K562 (cell line): Measurements from ENCODE around the gene SULT6B1. TPM values are rescaled to one million over a fixed set of nuclear protein-coding genes. Genes with fewer than 3 reads are reported as not detected.

ENCODE experiments used
- AFF4 ChIP-seq: sonication (generic); formaldehyde crosslinking; IDR thresholded peaks from 2 replicates; pipeline ENCODE4 v1.8.0; 2023; ENCODE audit warnings: mild to moderate bottlenecking, missing genetic modification reagents
- BRD9 ChIP-seq: fragments of 450-650 bp; IDR thresholded peaks from 2 replicates; pipeline ENCODE4 v1.6.1; 2018; ENCODE audit warnings: low read depth; ENCODE audit not compliant: partially characterized antibody
- CEBPG ChIP-seq, 3 experiments: fragments of 200-800 bp in 1 of 3; sonication (Bioruptor generic) in 1 of 3; sonication (generic) in 1 of 3; formaldehyde crosslinking in 1 of 3; IDR thresholded peaks in 2 of 3; conservative IDR thresholded peaks in 1 of 3; 2 replicates each; pipeline versions ENCODE4 v1.6.1 to v1.8.0; 2016 to 2022; ENCODE audit warnings: missing compliant biosample characterization in 2 of 3, missing genetic modification characterization in 2 of 3, mild to moderate bottlenecking in 1 of 3, missing genetic modification reagents in 1 of 3
- FOXM1 ChIP-seq, 2 experiments: fragments of 450-650 bp in 1 of 2; sonication (generic) in 1 of 2; formaldehyde crosslinking in 1 of 2; IDR thresholded peaks; 2 replicates each; pipeline versions ENCODE4 v1.6.1 to v1.9.0; 2017 to 2022; ENCODE audit warnings: low read depth in 2 of 2, mild to moderate bottlenecking in 2 of 2, missing genetic modification reagents in 1 of 2, moderate library complexity in 1 of 2
- GABPB1 ChIP-seq: sonication (generic); formaldehyde crosslinking; IDR thresholded peaks from 2 replicates; pipeline ENCODE4 v1.8.0; 2022; ENCODE audit warnings: mild to moderate bottlenecking, missing genetic modification reagents
- HNRNPH1 ChIP-seq: fragments of 200-400 bp; formaldehyde crosslinking; optimal IDR thresholded peaks from 2 replicates; pipeline ENCODE3; 2017; ENCODE audit warnings: low read depth, mild to moderate bottlenecking, low read length, moderate library complexity
- KAT7 ChIP-seq: sonication (generic); formaldehyde crosslinking; IDR thresholded peaks from 2 replicates; pipeline ENCODE4 v1.8.0; 2022; ENCODE audit warnings: missing genetic modification reagents, mild to moderate bottlenecking, borderline replicate concordance
- NRF1 ChIP-seq, 2 experiments: fragments of 450-650 bp; IDR thresholded peaks in 1 of 2; conservative IDR thresholded peaks in 1 of 2; 2 replicates each; pipeline ENCODE4 v1.6.1; 2014; ENCODE audit warnings: mild to moderate bottlenecking in 2 of 2
- RBFOX2 ChIP-seq: fragments of 200-400 bp; formaldehyde crosslinking; IDR thresholded peaks from 2 replicates; pipeline ENCODE4 v1.6.1; 2017; ENCODE audit warnings: low read depth, mild to moderate bottlenecking, low read length, moderate library complexity
- TFAM ChIP-seq: fragments of 250-450 bp; sonication (Bioruptor Pico); conservative IDR thresholded peaks from 2 replicates; pipeline ENCODE4 v1.5.0; 2021; ENCODE audit warnings: mild to moderate bottlenecking, moderate library complexity
- TFE3 ChIP-seq: fragments of 450-650 bp; formaldehyde crosslinking; IDR thresholded peaks from 2 replicates; pipeline ENCODE4 v1.4.0; 2020; ENCODE audit warnings: mild to moderate bottlenecking, mixed read lengths
- TRIM25 ChIP-seq: fragments of 450-650 bp; IDR thresholded peaks from 2 replicates; pipeline ENCODE4 v1.7.0; 2016; ENCODE audit warnings: borderline replicate concordance
- XRCC4 ChIP-seq: IDR thresholded peaks from one replicate; pipeline ENCODE4 v1.6.1; 2011; ENCODE audit not compliant: insufficient read depth, insufficient read length; ENCODE audit errors: extremely low read depth
- ZNF512 ChIP-seq: IDR thresholded peaks from 2 replicates; pipeline ENCODE4 v1.6.1; 2016; ENCODE audit warnings: missing genetic modification characterization, missing compliant biosample characterization
- polyA plus RNA-seq, 8 experiments: library from polyadenylated mRNA; depleted of rRNA in 4 of 8; stranded (reverse) in 5 of 8; unstranded in 3 of 8; fragments of >200 nt; fragmentation: Nextera tagmentation in 2 of 8; fragmentation: Illumina TruSeq in 1 of 8; extraction: Ambion mirVana in 2 of 8; extraction: Trizol in 1 of 8; gene quantifications; 2 replicates each; pipeline versions ENCODE4 v1.2.1 to v1.2.3, GENCODE V29; 2011 to 2014; ENCODE audit warnings: inconsistent platforms in 1 of 8, missing spikeins in 1 of 8
- total RNA-seq, 7 experiments: library from RNA; depleted of rRNA in 6 of 7; stranded (reverse); fragments of >200 nt in 6 of 7; fragmentation: Illumina TruSeq in 2 of 7; extraction: Trizol in 2 of 7; gene quantifications; 2 replicates each; pipeline versions ENCODE4 v1.2.1 to v1.2.3, GENCODE V29; 2011 to 2021; ENCODE audit warnings: low replicate concordance in 1 of 7

SULT6B1 gene
- total and polyA plus RNA-seq, 9 of the 15 experiments (the other 6 are each of a cell fraction or from before 2014, with no cell fraction given) = not detected

GRCh38 chr2:37196320-37197195, 8.1 kb upstream of the SULT6B1 start, which contains the start of gene CEBPZOS (continued):
- TF ChIP-seq RBFOX2 = peak; percentile 93
- no peak for TF ChIP-seq XRCC4
- TF ChIP-seq TFE3 (CRISPR knock-in tag) = no peak
- TF ChIP-seq TRIM25 = no peak
- TF ChIP-seq BRD9 = no peak
- TF ChIP-seq NRF1 (conservative IDR thresholded peaks at IDR 0.05 in 1 of 2, IDR thresholded peaks at IDR 0.05 in 1 of 2) = peak; percentile 98
- peak; percentile 90 for TF ChIP-seq GABPB1 (CRISPR knock-in tag)
- no peak for TF ChIP-seq CEBPG (CRISPR knock-in tag; IDR thresholded peaks at IDR 0.05)
- TF ChIP-seq CEBPG (tag; conservative IDR thresholded peaks at IDR 0.05 in 1 of 2, IDR thresholded peaks at IDR 0.05 in 1 of 2) = no peak
- no peak for TF ChIP-seq HNRNPH1
- TF ChIP-seq KAT7 (CRISPR knock-in tag) = no peak
- 0 out of 2 replicates have a peak, but pooled peaks have one; percentile 45 for TF ChIP-seq AFF4
- TF ChIP-seq ZNF512 (tag) = no peak
- TF ChIP-seq FOXM1 (IDR thresholded peaks at IDR 0.05; ENCODE audit: low read depth) = peak; percentile 78; the same call in 1 of the 2 replicates
- TF ChIP-seq FOXM1 (CRISPR knock-in tag; IDR thresholded peaks at IDR 0.05; ENCODE audit: low read depth) = peak; percentile 50; the same call in 1 of the 2 replicates
- no peak for TF ChIP-seq TFAM (CRISPR knock-in tag)
